ENCODE results near the gene CTNNA3.

Gene CTNNA3

GRCh38 chr10:67319976-67320375 lies 376.0 kb downstream of the CTNNA3 start:
- DNase-seq: no peak

- DNase-seq: no peak
Measured at GRCh38 chr10:67308912-67309311, 387.1 kb downstream of the CTNNA3 start.

DNA sequence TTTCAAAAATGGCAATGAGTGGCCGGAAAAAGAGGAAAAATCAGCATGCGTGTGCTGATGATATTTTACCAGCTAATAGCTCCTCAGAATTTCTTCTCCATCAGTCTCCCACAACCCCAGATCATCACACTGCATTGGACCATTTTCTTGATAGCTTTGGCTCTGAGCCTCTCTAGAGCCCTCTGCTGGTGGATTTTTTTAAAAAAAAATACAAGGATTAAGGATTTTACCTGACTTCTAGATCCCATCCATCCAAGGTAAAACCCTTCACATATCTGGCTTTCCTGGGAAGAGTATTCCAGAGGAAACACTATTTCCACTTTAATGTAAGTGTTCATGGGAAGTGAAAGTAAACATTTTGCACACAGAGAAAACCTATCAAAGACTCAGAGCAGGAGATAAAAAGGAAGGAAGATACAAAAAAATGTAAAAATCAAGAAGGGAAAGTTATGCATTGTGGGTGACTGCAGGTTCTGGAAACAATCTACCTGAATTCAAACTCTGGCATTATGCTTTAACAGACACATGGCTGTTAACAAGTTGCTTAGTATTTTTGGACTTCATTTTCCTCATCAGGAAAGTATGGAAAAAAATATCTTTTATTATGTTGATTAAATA lies 389.3 kb downstream of the CTNNA3 start:
- peak; percentile 17 for DNase-seq

GRCh38 chr10:67302701-67303100 lies 393.3 kb downstream of the CTNNA3 start:
- no peak for DNase-seq

DNA sequence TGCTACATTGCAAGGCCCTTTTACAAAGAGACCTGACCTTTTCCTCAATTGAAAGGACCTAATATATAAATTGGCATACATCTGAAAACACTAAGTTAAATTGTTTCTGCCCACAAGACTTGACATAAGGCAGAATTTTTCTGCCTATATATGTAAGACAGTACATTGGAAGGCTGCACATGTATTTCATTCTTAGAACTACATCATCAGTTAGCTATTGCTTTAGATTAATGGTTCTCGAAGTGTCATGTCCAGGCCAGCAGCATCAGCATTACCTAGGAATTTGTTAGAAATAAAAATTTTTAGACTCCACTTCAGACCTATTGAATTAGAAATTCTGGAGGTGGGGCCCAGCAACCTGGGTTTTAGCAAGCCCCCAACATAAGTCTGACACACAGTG lies 396.2 kb downstream of the CTNNA3 start:
- no peak for DNase-seq

DNA sequence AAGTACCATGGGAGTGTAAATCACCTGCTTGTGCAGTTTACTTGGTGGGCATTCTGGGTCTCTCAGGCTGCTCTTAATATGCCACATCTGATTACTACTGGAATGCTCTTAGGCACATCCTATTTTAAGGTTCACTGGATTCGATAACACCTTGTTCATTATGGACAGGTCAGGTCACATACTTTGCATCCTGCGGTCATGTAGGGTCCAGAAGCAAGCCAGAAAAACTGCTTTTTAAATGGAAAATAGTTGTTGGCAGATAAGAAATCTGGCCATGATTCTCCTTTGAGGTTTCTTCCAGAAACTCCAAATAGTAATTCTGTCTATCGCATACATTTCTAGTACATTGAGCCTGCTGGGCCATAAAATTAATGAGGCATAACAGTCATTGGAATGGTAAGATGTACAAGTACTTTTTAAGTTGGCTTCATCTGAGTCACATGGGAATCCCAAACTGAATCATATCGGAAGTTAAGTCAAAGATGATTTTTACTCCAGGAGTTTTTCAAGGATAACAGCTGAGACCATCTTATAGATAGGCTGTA lies 398.3 kb downstream of the CTNNA3 start:
- DNase-seq: no peak

DNA sequence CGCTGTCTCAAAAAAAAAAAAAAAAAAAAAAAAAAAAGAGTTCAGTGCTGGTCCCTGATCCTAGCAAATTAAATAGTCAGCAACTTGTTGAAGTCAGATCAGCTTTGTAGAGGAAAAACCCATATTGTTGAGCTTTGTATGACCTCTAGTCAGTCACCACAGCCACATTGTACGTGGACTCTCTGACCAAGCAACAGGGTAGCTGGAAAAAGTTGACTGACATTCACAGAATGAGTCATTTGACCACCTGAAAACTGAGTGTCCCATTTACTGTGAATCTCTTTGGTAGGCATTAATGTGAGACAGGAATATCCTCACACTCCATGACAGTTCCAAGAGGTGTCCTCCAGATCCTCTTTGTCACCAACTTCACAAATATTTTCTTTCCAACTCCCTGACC lies 399.1 kb downstream of the CTNNA3 start:
- no peak for DNase-seq

DNA sequence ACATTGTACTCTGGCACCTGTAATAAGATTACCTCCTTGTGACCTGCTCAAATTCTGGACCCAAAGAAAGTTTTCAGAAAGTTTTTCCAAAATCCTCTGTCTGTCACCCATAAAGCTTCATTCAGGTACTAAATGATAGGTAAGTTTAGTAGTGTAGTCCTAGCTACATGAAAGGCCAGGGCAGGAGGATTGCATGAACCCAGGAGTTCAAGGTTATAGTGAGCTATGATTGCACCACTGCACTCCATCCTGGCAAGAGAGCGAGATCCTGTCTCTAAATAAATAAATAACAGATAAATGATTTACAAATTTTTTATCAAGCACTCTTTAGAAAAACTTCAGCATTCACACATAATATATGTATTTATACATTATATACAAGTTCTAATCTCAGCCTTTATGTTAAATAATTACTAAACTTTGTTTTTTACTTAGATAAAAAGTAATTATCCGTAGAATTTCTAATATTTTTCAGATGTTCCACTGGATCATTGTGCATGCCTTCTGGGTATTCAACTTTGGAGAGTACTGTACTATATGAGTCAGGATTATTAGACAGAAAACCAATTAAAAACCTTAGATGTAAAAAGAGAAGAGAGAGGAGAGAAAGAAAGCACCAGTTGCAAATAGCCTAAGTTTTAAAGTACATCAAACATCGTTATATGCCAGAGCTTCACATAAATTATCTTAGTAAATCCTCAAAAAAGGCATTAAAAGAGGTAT lies 407.1 kb downstream of the CTNNA3 start:
- no peak for DNase-seq

DNA sequence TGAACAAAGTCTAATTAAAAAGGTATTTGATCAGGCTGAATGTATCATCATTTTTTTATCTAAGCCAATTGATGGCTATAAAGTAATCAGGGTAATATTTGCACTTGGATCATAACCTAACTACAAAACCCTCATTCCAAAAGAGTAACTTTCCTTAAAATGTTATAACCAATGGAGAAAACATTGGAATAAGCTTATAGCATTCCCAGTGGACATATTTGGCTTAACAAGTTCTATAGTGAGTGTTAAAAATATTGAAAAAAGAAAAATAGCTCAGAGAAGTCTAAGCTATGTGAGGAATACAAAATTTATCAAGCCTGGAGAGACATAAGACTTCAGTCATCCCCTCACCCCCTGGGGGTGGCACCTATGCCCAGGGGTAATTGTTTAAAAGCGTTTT lies 411.4 kb downstream of the CTNNA3 start:
- no peak for DNase-seq

- no peak for DNase-seq
Measured at GRCh38 chr10:67282871-67283270, 413.1 kb downstream of the CTNNA3 start.

GRCh38 chr10:67280405-67280804 lies 415.6 kb downstream of the CTNNA3 start:
- no peak for DNase-seq

DNA sequence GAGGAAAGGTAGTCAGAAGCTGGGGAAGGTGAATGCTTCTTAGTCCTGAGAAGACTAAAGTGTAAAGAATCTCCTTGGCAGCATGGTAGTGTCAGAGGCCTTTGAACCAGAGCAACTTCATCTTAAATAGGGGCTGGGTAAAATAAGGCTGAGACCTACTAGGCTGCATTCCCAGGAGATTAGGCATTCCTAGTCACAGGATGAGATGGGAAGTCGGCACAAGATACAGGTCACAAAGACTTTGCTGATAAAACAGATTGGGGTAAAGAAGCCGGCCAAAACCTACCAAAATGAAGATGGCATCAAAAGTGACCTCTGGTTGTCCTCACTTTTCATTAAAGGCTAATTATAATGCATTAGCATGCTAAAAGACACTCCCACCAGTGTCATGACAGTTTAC lies 418.6 kb downstream of the CTNNA3 start:
- no peak for DNase-seq

DNA sequence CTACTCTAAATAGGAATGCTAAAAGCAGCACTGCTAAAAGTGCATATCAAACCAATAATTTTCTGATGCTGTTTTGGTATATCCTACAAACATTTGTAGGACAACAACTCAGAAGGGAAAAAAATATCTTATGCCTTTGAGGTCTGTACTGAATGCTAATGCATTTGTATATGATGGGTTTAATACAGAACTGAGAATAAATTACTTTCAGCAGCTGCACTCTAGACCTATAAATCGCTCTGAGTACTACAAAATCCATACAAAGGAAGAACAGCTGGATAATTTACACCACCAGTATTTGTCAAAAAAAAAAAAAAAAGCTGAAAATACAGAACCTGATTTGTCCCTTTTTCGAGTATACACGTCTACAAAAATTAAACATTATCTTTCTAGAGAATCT lies 426.2 kb downstream of the CTNNA3 start:
- DNase-seq: no peak

DNA sequence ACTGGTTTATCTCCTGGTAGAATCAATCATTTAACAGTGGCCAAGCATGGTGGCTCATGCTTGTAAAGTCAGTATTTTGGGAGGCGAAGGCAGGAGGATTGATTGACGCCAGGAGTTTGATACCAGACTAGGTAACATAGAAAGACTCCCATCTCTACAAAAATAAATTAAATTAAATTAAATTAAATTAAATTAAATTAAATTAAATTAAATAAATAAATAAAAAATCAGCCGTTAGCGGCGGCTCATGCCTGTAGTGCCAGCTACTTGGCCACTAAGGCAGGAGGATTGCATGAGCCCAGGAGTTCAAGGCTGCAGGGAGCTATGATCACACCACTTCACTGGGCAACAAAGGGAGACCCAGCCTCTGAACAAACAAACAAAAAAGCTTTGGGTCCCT lies 427.8 kb downstream of the CTNNA3 start:
- no peak for DNase-seq

DNA sequence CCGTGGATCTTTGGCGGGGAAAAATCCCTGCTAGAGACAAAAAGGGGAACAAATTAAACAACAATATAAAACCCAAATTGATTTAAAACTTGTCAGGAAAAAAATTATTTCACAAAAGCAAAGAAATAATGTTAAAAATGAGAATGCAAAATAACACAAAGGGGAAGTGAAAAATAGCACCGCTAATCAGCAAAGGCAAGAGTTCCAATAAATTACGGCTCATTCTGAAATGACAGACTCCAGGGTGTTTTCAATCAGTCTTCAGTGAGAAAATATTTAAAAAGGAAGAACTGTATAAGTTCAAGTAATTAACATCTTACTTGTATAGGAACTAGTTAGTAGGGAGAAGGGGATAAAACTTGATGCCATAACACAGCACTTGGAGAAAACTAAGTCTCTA lies 433.3 kb downstream of the CTNNA3 start:
- no peak for DNase-seq

- peak; percentile 2 for DNase-seq
Measured at GRCh38 chr10:67261300-67261797, 434.6 kb downstream of the CTNNA3 start.

DNA sequence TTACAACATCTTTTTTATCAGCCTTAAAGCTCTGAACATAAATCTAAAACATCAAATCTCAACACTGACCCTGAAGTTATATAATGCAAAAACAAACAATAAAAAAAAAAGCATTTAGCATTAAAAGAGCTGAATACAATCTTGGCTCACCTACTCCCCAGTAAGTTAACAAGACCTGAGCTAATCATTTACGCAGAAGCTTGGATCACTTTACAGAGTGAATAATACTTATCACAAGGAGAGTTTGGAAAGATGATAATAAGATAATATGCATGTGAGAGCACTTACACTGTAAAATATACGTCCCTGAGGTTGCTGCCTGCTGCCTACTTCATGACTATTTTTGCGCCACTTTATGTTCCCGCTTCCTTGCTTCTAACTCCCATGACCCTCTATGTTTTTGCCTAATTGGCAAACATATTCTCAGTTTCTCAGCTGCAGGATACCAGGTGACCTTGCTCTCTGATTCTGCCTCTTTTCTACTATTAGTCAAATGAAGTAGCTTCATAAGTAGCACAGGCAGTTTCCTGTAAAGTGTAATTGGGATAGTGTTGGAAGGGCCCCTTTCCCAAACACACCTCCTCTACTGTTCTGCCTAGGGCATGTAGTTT lies 436.6 kb downstream of the CTNNA3 start:
- no peak for DNase-seq

- DNase-seq: no peak
Measured at GRCh38 chr10:67257427-67258144, 438.4 kb downstream of the CTNNA3 start.

DNA sequence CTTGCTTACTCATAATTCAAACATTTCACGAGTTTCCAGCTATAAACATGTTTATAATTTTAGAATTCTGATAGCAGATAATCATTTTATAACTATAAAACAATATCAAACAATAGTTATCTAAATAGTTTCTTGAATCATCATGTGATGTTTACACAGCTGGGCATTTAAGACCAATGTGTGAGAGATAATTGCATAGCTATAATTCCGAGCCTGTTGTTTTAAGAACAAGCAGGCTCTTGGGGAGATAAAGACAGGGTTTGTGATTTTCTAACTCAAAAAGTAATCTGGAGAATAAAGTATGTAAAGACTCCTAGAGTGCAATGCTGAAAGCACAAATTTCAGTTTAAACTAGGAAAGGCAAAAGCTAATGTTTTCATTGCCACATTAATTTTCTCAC lies 439.0 kb downstream of the CTNNA3 start:
- DNase-seq: peak; percentile 35

DNA sequence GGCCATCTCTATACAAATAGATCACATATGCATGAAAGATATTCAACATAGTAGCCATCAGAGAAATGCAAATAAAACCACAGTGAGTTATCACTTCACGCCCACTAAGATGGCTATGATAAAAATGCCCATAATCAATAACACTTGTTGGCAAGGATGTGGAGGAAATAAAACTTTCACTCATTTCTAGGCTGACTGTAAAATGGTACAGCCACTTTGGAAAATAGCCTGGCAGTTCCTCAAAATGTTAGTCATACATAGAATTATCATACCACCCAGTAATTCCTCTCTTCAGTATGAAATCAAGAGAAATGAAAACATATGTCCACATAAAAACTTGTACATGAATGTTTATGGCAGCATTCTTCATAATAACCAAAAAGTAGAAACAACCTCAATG lies 445.3 kb downstream of the CTNNA3 start:
- no peak for DNase-seq

- DNase-seq: no peak
Measured at GRCh38 chr10:67246066-67246555, 449.9 kb downstream of the CTNNA3 start.

DNA sequence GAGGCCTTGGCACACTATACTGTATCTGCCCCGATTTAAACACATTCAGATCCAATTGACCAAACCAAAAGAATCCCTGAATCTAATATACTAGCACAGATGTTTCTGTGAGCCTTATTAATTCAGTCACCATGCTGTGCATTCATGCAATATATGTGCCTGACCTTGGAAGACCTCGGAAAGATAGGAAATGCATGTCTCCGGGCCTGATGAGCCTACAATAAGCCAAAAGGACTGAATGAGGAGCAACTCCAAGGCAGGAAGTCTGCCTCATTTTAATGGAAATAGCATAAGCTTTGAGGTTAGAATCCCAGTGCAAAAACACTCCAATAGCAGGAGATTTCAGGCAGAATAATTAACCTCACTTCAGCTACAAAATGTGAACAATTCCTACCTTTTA lies 453.5 kb downstream of the CTNNA3 start:
- DNase-seq: no peak

DNA sequence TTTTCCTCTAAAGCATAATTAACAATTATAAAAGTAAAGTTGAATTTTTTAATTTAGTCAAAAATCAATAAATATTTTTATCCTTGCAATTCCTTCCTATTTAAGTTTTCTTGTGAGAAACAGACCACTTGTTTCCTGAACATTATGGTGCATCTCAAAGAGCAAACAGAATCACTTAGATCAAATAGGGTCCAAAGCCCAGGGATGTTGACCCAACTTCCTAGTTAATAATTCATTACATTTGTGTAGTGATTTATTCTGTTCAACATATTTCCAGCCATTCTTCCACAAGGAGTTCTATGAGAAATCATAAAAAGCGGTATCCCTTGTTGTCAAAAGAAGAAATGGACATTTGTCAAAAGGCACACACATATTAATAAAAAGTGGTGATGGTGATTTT lies 454.5 kb downstream of the CTNNA3 start:
- DNase-seq: no peak

Measured in fibroblast of skin of back (primary cell).